NCI-H524 treated with DMSO at 0.1 percent for 48 hours (cell line): ENCODE data around the gene PYHIN1.

Source experiments
- DNase-seq: peaks from one replicate; lab custom pipeline; 2025; lab: John Stamatoyannopoulos, UW

Gene PYHIN1

DNA sequence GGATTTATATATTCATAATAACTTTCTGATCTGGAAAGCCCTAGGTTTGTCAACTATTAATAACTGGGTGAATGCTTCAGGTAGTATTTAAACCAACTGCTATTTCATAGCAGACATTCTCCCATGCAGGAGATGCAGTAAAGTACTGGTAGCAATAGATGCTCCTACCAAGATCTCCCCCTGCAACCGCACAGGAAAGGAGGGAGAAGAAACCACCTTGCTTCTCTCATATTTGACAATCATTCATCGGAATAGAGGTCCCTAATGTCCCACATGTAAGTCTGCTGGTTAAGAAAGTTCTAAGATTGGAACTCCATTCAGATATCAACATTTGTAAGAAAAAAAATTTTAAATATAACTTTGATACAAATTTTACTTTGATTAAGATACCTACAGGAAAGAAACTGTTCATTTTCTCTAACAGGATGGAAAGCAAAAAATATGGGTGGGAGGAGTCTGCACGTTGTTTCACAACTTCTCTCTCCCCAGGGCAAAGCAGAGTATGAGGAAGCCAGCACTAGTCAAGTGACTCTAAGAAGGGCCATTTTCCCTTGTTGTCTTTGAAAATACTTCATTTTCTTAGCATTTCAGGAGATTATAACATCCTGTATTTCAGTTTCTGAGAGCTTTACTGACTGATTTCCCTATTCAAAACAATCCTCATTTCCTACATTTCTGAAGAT is at the start of gene PYHIN1:
Gene PYHIN1 (plus strand): TSS at position 498 of the 683 bp plus-strand sequence. CDS start 5,359 bp downstream, outside the sequence.
- DNase-seq = no peak

GRCh38 chr1:158893654-158894053 is 37.7 kb upstream of the PYHIN1 start:
- DNase-seq = no peak

DNA sequence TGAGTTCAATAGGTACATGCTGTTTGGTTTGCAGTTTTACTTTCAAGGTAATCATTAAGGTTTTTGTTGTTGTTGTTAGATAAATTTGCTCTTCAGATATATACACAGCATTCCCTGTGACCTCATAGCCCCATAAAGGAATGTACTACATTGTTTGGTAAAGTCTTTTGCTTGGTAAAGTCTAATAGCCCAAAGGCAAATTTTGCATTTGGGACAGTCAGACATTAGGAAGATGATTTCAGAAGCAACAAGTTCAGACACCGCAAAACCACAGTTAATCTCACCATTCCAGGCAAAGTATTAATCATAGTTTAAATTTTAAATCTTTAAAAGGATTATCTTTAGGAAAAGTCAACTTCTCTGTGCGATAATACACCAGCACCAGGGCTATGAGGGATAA is 32.6 kb upstream of the PYHIN1 start:
- DNase-seq = no peak

- no peak for DNase-seq
Measured at GRCh38 chr1:158901623-158902022, 29.7 kb upstream of the PYHIN1 start.

- no peak for DNase-seq
Measured at GRCh38 chr1:158916085-158916484, 15.3 kb upstream of the PYHIN1 start.

GRCh38 chr1:158924677-158925076 is 6.7 kb upstream of the PYHIN1 start:
- no peak for DNase-seq

- DNase-seq = no peak
Measured at GRCh38 chr1:158930504-158930903, 848 bp upstream of the PYHIN1 start.

DNA sequence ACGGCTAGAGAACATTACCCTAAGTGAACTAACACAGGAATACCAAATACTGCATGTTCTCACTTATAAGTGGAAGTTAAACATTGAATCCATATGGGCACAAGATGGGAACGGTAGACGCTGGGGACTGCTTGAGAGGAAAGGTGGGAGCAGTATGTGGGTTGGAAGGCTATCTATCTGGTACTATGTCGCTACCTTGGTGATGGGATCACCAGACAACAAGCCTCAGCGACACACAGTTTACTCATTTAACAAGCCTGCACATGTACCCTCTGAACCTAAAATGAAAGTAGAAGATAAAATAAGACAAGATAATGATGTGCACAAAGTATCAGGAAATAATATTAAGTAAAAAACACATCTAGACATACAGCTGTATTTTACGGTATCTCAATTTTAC is 819 bp downstream of the PYHIN1 start:
- no peak for DNase-seq

GRCh38 chr1:158933621-158934020 is 2.3 kb downstream of the PYHIN1 start:
- DNase-seq = no peak

GRCh38 chr1:158939180-158939579 is 7.8 kb downstream of the PYHIN1 start:
- no peak for DNase-seq

- DNase-seq = no peak
Measured at GRCh38 chr1:158941317-158941716, 10.0 kb downstream of the PYHIN1 start.

DNA sequence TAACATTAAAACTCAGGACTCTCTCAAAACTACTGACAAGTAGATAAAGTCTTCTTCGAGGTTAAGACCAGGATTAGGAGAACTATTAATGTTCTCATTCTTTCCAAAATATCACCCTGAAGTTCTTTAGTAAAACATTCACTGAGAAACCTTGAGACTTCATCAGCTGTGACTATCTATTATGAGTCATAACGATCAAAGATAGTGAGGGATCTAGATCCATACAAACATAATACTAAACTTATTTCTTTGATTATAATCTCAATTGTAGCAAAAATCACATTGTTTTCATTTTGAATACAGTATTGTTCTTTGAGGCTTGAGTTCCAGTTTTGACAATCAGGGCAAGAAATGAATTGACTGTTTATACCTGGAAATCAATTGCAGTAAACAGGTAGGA is 11.1 kb downstream of the PYHIN1 start:
- DNase-seq = no peak

DNA sequence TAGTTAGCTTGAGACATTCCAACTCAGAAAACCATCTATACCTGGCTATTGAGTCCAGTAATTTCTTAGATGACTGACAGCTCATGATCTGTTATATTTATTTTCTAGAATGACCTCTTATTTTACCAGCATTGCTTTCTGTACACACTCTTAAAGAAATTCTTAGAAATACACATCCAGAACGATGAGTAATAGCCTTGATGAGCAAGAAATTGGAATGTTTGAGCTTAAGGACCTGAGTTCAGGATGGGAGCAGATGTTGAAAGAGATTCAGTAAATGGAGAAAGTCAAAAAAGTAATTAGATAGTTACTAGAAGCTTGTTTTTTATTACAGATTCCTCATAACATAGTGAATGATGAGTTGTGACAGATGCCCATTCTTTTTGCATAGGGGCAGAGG is 11.7 kb downstream of the PYHIN1 start:
- DNase-seq = no peak

DNA sequence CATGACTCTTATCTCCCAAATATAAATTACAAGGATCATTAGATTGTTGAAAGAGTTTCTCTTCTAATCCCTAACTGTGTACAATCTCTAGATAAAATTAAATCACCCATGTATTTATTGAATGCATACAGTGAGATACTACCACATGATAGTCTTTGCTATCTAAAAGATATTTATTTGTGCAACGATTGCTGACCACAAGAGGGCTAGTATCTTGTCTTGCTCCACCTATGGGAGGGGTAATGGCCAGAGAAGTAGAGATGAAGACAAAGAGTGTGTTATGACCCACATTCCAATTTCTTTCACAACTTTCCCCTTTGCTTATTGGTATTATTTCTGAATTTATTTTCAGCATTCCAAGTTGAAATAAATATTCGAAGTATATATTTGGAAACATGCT is 13.7 kb downstream of the PYHIN1 start:
- no peak for DNase-seq

DNA sequence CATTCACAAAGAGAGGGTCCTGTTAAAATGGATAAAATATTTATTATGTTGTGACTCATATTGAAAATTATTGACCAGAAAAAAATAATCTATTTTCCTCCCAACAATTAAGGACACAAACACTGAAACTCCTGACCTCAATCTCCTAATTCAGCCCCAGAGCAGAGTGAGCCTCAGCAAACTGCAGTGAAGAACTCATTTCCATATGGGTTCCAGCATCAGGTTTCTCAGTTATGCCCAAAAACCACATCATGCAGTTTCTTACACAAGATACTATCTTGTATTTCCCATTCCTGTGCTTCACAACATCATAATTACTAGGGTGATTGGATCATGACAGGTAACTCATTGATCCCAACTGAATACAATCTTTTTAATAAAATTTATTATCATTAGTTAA is 15.4 kb downstream of the PYHIN1 start:
- no peak for DNase-seq

- DNase-seq = no peak
Measured at GRCh38 chr1:158951956-158952355, 20.6 kb downstream of the PYHIN1 start.

- DNase-seq = no peak
Measured at GRCh38 chr1:158952416-158952815, 21.1 kb downstream of the PYHIN1 start.

- no peak for DNase-seq
Measured at GRCh38 chr1:158961178-158961577, 29.8 kb downstream of the PYHIN1 start.

DNA sequence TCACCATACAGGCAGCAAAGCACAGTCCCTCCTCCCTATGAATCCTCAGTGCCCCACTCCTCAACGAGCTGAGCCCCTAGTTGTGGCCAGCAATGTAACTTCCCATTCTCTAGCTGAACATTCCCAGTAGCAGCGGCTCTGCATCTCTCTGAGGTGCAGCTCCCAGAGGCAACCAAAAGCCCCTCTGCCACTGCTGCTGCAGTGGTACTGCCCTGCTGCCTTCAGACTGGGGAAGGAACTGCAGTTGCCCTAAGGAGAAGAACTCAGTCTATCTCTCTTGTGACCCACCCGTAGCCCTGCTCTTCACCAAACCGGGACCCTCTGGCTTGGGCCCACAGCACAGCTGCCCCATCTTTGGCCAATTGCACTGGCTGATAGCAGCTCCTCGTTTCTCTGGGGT is 31.6 kb downstream of the PYHIN1 start:
- DNase-seq = no peak

DNA sequence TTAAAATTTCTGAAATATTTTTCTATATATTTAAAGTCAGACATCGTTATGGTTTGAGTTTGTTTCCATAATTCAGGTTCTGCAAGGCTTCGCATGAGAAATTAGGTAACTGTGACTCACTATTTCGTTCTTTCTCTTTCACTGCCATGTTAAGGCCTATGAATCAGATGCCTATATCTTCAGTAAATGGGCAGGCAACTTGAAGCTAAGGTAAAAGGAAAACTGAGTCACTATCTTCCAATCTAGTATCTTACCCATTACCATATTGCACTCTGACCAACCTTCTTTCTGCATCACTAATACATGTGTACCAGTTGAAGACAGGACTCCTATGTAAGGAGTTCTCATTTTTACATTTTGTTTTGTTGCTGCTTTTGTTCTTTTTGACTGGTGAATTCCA is 37.8 kb downstream of the PYHIN1 start:
- DNase-seq = no peak

- no peak for DNase-seq
Measured at GRCh38 chr1:158969855-158970254, 38.5 kb downstream of the PYHIN1 start.

DNA sequence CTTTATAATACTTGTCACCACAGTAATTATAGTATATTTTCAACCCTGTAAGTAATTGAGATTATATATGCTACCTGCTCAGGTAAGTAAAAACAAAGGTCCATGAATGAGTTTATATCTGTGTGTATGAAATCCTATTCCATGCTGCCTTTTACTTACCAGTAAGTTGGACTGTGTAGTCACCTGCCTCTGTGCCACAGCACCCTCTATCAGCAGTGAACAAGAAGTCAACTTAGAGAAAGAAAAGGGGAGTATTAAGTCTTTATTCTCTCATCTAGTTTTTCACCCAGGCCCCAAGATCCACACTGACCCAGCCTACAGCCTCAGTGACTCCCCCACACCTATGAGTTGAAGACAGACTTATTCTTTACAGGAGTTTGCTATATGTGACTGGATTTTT is 41.5 kb downstream of the PYHIN1 start:
- no peak for DNase-seq

- no peak for DNase-seq
Measured at GRCh38 chr1:158976219-158976618, 44.9 kb downstream of the PYHIN1 start.

GRCh38 chr1:158978730-158979129 is 47.4 kb downstream of the PYHIN1 start:
- no peak for DNase-seq
